ENCODE results near the gene CASKIN1. TPM values are rescaled to one million over a fixed set of nuclear protein-coding genes. Genes with fewer than 3 reads are reported as not detected.

Gene CASKIN1
- total and polyA plus RNA-seq, 4 donors: under 0.01 to 0.17 (median 0.09) TPM; not detected in 1

GRCh38 chr16:2223221-2223941 is 27.0 kb upstream of the CASKIN1 start, which contains the start of gene E4F1:
E4F1 (plus strand) TSS chr16:2223591; CDS start chr16:2223614, 23 bp downstream.
- under 1% methylated on average over 82 of the region's 82 CpGs for WGBS
- H3K27ac ChIP-seq (ENCODE audit: low read depth in 1 of 2, low read length in 2 of 2): peak within 1 kb of the TSS; percentile 65 to 76

More at GRCh38 chr16:2223221-2223941, 27.0 kb upstream of the CASKIN1 start, which contains the start of gene E4F1:
- Histone ChIP-seq H3K36me3 (ENCODE audit: control insufficient read depth in 4 of 4, insufficient read depth in 3 of 4, low read depth in 1 of 4, low read length in 3 of 4) (peaks cover 0 to 4% (median 0%) of the 10 kb centered on the region in 4 donors), H3K4me3 (ENCODE audit: low read depth in 1 of 3, low read length in 3 of 3) (peak within 1 kb of the TSS; percentile 67 to 81 (median 72)), H3K4me1 (ENCODE audit: control insufficient read depth in 4 of 4, insufficient read depth in 4 of 4, low read length in 3 of 4) (peaks cover 10 to 33% (median 27%) of the 10 kb centered on the region in 4 donors), H3K27me3 (ENCODE audit: control insufficient read depth in 4 of 4, insufficient read depth in 4 of 4, low read length in 3 of 4) (no peaks in the 10 kb centered on the region), H3K9me3 (ENCODE audit: control insufficient read depth in 4 of 4, low read length in 3 of 4) (no peaks in the 10 kb centered on the region), H3K9ac (ENCODE audit: low read depth in 1 of 2, low read length in 2 of 2) (peak within 1 kb of the TSS; percentile 65 to 92)
- no peak for TF ChIP-seq RAD21 (IDR thresholded peaks at IDR 0.05)
- TF ChIP-seq FOXA1 (IDR thresholded peaks at IDR 0.05): peak; percentile 74
- TF ChIP-seq REST (IDR thresholded peaks at IDR 0.05): peak; percentile 45
- TF ChIP-seq NR2F2 (IDR thresholded peaks at IDR 0.05): no peak
- no peak for TF ChIP-seq TAF1 (conservative IDR thresholded peaks at IDR 0.05)
- TF ChIP-seq YY1 (IDR thresholded peaks at IDR 0.05): peak; percentile 99
- peak in 1 of 2 donors; percentile 42 for TF ChIP-seq HNF4A (conservative IDR thresholded peaks at IDR 0.05)
- peak; percentile 42 for TF ChIP-seq RXRA (IDR thresholded peaks at IDR 0.05)
- TF ChIP-seq HNF4G (IDR thresholded peaks at IDR 0.05): no peak
- TF ChIP-seq EGR1 (IDR thresholded peaks at IDR 0.05; ENCODE audit: low read depth in 2 of 2): no peak
- TF ChIP-seq MAX (IDR thresholded peaks at IDR 0.05): no peak
- no peak for TF ChIP-seq CTCF (IDR thresholded peaks at IDR 0.05; ENCODE audit: low read depth, low read length, missing input control)
- TF ChIP-seq, protein P1, sequence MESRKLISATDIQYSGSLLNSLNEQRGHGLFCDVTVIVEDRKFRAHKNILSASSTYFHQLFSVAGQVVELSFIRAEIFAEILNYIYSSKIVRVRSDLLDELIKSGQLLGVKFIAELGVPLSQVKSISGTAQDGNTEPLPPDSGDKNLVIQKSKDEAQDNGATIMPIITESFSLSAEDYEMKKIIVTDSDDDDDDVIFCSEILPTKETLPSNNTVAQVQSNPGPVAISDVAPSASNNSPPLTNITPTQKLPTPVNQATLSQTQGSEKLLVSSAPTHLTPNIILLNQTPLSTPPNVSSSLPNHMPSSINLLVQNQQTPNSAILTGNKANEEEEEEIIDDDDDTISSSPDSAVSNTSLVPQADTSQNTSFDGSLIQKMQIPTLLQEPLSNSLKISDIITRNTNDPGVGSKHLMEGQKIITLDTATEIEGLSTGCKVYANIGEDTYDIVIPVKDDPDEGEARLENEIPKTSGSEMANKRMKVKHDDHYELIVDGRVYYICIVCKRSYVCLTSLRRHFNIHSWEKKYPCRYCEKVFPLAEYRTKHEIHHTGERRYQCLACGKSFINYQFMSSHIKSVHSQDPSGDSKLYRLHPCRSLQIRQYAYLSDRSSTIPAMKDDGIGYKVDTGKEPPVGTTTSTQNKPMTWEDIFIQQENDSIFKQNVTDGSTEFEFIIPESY (IDR thresholded peaks at IDR 0.05): no peak
- TF ChIP-seq, protein P2, sequence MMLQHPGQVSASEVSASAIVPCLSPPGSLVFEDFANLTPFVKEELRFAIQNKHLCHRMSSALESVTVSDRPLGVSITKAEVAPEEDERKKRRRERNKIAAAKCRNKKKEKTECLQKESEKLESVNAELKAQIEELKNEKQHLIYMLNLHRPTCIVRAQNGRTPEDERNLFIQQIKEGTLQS (IDR thresholded peaks at IDR 0.05): no peak
- no peak for TF ChIP-seq FOXA2 (IDR thresholded peaks at IDR 0.05)
- peak; percentile 88 for TF ChIP-seq SP1 (IDR thresholded peaks at IDR 0.05)
- TF ChIP-seq GABPA (IDR thresholded peaks at IDR 0.05 in 1 of 2, conservative IDR thresholded peaks at IDR 0.05 in 1 of 2): peak in 1 of 2 donors; percentile 77
- peak in 1 of 2 donors; percentile 14 for TF ChIP-seq JUND (IDR thresholded peaks at IDR 0.05)
- DNase-seq (ENCODE audit: low spot score): peak; percentile 99
